WTC11 (cell line): ENCODE measurements around the gene PTPRN2. TPM values are rescaled to one million over a fixed set of nuclear protein-coding genes. Genes with fewer than 3 reads are reported as not detected.
"Not testable (repeated sequence)": the region's sequence is repeated elsewhere in the genome, so short reads cannot be mapped to it uniquely, and the experiment has no call there.

ENCODE experiments used
- ATAC-seq: fragments of 200-7000 bp; cut with Tn5 transposase; 2 replicates; pipeline ENCODE4 v1.10.0; 2021; ENCODE audit warnings: mild to moderate bottlenecking, moderate library complexity
- CTCF ChIA-PET: fragments of 300-600 bp; sonication (Branson Sonifier 250); formaldehyde crosslinking; loops from one replicate; lab custom pipeline; 2021; ENCODE audit warnings: antibody characterized with exemption; lab: Charles Lee
- POLR2A ChIA-PET: fragments of 350-600 bp; sonication (Branson Sonifier 250); formaldehyde crosslinking; loops from one replicate; lab custom pipeline; 2021; ENCODE audit warnings: antibody characterized with exemption; lab: Charles Lee
- DNase-seq: peaks from one replicate; pipeline ENCODE4 v3.0.0; 2021; ENCODE audit warnings: low spot score
- H3K27ac Mint-ChIP-seq: 2 replicates; pipeline ENCODE4 v1.8.0; 2021; ENCODE audit warnings: mixed read lengths
- H3K27me3 Mint-ChIP-seq: 2 replicates; pipeline ENCODE4 v1.8.0; 2021; ENCODE audit warnings: low read depth, mild to moderate bottlenecking, moderate library complexity, mixed read lengths
- H3K36me3 Mint-ChIP-seq: 2 replicates; pipeline ENCODE4 v1.8.0; 2021; ENCODE audit warnings: mixed read lengths
- H3K4me1 Mint-ChIP-seq: 2 replicates; pipeline ENCODE4 v1.8.0; 2022; ENCODE audit warnings: mixed read lengths
- H3K4me3 Mint-ChIP-seq: 2 replicates; pipeline ENCODE4 v1.8.0; 2021; ENCODE audit warnings: mild to moderate bottlenecking, moderate library complexity, mixed read lengths
- H3K9me3 Mint-ChIP-seq: 2 replicates; pipeline ENCODE4 v1.8.0; 2021; ENCODE audit warnings: mixed read lengths
- ARID4B ChIP-seq: sonication (generic); formaldehyde crosslinking; IDR thresholded peaks from 2 replicates; pipeline ENCODE4 v1.8.0; 2023; ENCODE audit warnings: missing genetic modification reagents, mild to moderate bottlenecking, borderline replicate concordance
- EMX1 ChIP-seq: fragments of 250-450 bp; sonication (Bioruptor Pico); IDR thresholded peaks from 2 replicates; pipeline ENCODE4 v1.8.0; 2021; ENCODE audit warnings: mild to moderate bottlenecking
- MXD4 ChIP-seq: fragments of 250-450 bp; sonication (Bioruptor Pico); IDR thresholded peaks from 2 replicates; pipeline ENCODE4 v1.8.0; 2021; ENCODE audit warnings: mild to moderate bottlenecking, moderate library complexity, borderline replicate concordance
- NFATC4 ChIP-seq: fragments of 250-450 bp; sonication (Bioruptor Pico); IDR thresholded peaks from 2 replicates; pipeline ENCODE4 v1.9.0; 2021; ENCODE audit warnings: mild to moderate bottlenecking
- NR2C2 ChIP-seq: sonication (generic); formaldehyde crosslinking; IDR thresholded peaks from 2 replicates; pipeline ENCODE4 v1.8.0; 2022; ENCODE audit warnings: mild to moderate bottlenecking, missing genetic modification reagents
- PREB ChIP-seq: sonication (generic); formaldehyde crosslinking; IDR thresholded peaks from 2 replicates; pipeline ENCODE4 v1.8.1; 2022; ENCODE audit warnings: mild to moderate bottlenecking, missing genetic modification reagents, moderate library complexity, borderline replicate concordance
- PRRX2 ChIP-seq: fragments of 250-450 bp; sonication (Bioruptor Pico); IDR thresholded peaks from 2 replicates; pipeline ENCODE4 v1.8.0; 2021; ENCODE audit warnings: mild to moderate bottlenecking
- RORB ChIP-seq: fragments of 250-450 bp; sonication (Bioruptor Pico); IDR thresholded peaks from 2 replicates; pipeline ENCODE4 v1.9.0; 2021; ENCODE audit warnings: mild to moderate bottlenecking
- TCF7 ChIP-seq: sonication (generic); formaldehyde crosslinking; IDR thresholded peaks from 2 replicates; pipeline ENCODE4 v1.8.0; 2022; ENCODE audit warnings: mild to moderate bottlenecking, low read depth, missing genetic modification reagents, moderate library complexity
- TEAD1 ChIP-seq: sonication (generic); formaldehyde crosslinking; IDR thresholded peaks from 2 replicates; pipeline ENCODE4 v1.8.0; 2022; ENCODE audit warnings: mild to moderate bottlenecking, missing genetic modification reagents
- ZBTB21 ChIP-seq: sonication (generic); formaldehyde crosslinking; IDR thresholded peaks from 2 replicates; pipeline ENCODE4 v1.8.1; 2023; ENCODE audit warnings: mild to moderate bottlenecking, missing genetic modification reagents, borderline replicate concordance
- ZNF121 ChIP-seq: sonication (generic); formaldehyde crosslinking; IDR thresholded peaks from 2 replicates; pipeline ENCODE4 v1.8.0; 2023; ENCODE audit warnings: missing genetic modification reagents
- ZNF416 ChIP-seq: fragments of 250-450 bp; sonication (Bioruptor Pico); IDR thresholded peaks from 2 replicates; pipeline ENCODE4 v1.9.0; 2021; ENCODE audit warnings: mild to moderate bottlenecking, inconsistent platforms
- ZNF423 ChIP-seq: fragments of 250-450 bp; sonication (Bioruptor Pico); IDR thresholded peaks from 2 replicates; pipeline ENCODE4 v2.1.2; 2022; ENCODE audit warnings: mild to moderate bottlenecking, moderate library complexity
- total RNA-seq: library from RNA; stranded (reverse); gene quantifications from 3 replicates; pipeline ENCODE4 v1.2.3, GENCODE V29; 2021
- TF ChIP-seq, protein P1 (sequence below): sonication (generic); formaldehyde crosslinking; IDR thresholded peaks from 2 replicates; pipeline ENCODE4 v1.8.1; 2023; ENCODE audit warnings: mild to moderate bottlenecking, missing genetic modification reagents
- TF ChIP-seq, protein P2 (sequence below): sonication (generic); formaldehyde crosslinking; IDR thresholded peaks from 2 replicates; pipeline ENCODE4 v1.8.1; 2022; ENCODE audit warnings: missing genetic modification reagents, borderline replicate concordance
- TF ChIP-seq, protein P3 (sequence below): sonication (generic); formaldehyde crosslinking; IDR thresholded peaks from 2 replicates; pipeline ENCODE4 v1.8.0; 2022; ENCODE audit warnings: mild to moderate bottlenecking, missing genetic modification reagents
- TF ChIP-seq, protein P4 (sequence below): sonication (generic); formaldehyde crosslinking; IDR thresholded peaks from 2 replicates; pipeline ENCODE4 v1.8.1; 2022; ENCODE audit warnings: mild to moderate bottlenecking, moderate library complexity, missing genetic modification reagents

PTPRN2 gene
- total RNA-seq, 1 experiment from 2014 or later = 4.7 TPM

DNA sequence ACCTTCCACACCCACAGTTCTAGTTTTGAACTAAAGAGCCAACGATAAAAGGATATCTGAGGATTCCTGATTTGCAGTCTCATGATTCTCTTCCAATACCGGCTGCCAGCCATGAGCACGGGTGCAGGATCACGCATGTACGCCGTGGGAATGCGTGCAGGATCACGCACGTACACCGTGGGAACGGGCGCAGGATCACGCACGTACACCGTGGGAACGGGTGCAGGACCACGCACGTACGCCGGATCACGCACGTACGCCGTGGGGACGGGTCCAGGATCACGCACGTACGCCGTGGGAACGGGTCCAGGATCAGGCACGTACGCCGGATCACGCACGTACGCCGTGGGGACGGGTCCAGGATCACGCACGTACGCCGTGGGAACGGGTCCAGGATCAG, 677.6 kb downstream of the PTPRN2 start:
- CTCF ChIA-PET, H3K4me1 Mint-ChIP-seq, H3K4me3 Mint-ChIP-seq, H3K27ac Mint-ChIP-seq, DNase-seq, H3K27me3 Mint-ChIP-seq, ATAC-seq, POLR2A ChIA-PET: not testable (repeated sequence)
- H3K36me3 Mint-ChIP-seq = peaks cover 28% of the 10 kb centered on the region
- H3K9me3 Mint-ChIP-seq = peaks cover 52% of the 10 kb centered on the region

- DNase-seq = no peak
- Mint-ChIP-seq H3K4me1 (peaks cover 8% of the 10 kb centered on the region), H3K9me3 (peaks cover 48% of the 10 kb centered on the region), H3K4me3 (no peak overlapping the region), H3K36me3 (peaks cover 27% of the 10 kb centered on the region), H3K27me3 (peaks cover 3% of the 10 kb centered on the region; the same call in 1 of the 2 replicates), H3K27ac (no peak overlapping the region)
- ATAC-seq = no peak
- CTCF ChIA-PET = no interaction called here
- POLR2A ChIA-PET = no interaction called here
- no peak for TF ChIP-seq RORB (CRISPR knock-in tag)
- no peak for TF ChIP-seq PREB (CRISPR knock-in tag)
- no peak for TF ChIP-seq ZNF121 (CRISPR knock-in tag)
- TF ChIP-seq, protein P1, sequence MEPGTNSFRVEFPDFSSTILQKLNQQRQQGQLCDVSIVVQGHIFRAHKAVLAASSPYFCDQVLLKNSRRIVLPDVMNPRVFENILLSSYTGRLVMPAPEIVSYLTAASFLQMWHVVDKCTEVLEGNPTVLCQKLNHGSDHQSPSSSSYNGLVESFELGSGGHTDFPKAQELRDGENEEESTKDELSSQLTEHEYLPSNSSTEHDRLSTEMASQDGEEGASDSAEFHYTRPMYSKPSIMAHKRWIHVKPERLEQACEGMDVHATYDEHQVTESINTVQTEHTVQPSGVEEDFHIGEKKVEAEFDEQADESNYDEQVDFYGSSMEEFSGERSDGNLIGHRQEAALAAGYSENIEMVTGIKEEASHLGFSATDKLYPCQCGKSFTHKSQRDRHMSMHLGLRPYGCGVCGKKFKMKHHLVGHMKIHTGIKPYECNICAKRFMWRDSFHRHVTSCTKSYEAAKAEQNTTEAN = no peak
- no peak for TF ChIP-seq NFATC4 (CRISPR knock-in tag)
- TF ChIP-seq EMX1 (CRISPR knock-in tag) = no peak
- no peak for TF ChIP-seq ZNF423 (CRISPR knock-in tag)
- TF ChIP-seq NR2C2 (CRISPR knock-in tag) = no peak
- TF ChIP-seq, protein P2, sequence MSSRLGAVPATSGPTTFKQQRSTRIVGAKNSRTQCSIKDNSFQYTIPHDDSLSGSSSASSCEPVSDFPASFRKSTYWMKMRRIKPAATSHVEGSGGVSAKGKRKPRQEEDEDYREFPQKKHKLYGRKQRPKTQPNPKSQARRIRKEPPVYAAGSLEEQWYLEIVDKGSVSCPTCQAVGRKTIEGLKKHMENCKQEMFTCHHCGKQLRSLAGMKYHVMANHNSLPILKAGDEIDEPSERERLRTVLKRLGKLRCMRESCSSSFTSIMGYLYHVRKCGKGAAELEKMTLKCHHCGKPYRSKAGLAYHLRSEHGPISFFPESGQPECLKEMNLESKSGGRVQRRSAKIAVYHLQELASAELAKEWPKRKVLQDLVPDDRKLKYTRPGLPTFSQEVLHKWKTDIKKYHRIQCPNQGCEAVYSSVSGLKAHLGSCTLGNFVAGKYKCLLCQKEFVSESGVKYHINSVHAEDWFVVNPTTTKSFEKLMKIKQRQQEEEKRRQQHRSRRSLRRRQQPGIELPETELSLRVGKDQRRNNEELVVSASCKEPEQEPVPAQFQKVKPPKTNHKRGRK = no peak
- no peak for TF ChIP-seq TEAD1 (CRISPR knock-in tag)
- TF ChIP-seq, protein P3, sequence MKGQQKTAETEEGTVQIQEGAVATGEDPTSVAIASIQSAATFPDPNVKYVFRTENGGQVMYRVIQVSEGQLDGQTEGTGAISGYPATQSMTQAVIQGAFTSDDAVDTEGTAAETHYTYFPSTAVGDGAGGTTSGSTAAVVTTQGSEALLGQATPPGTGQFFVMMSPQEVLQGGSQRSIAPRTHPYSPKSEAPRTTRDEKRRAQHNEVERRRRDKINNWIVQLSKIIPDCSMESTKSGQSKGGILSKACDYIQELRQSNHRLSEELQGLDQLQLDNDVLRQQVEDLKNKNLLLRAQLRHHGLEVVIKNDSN (CRISPR knock-in tag) = no peak
- no peak for TF ChIP-seq ZBTB21 (CRISPR knock-in tag)
- TF ChIP-seq TCF7 (CRISPR knock-in tag) = no peak
- TF ChIP-seq, protein P4, sequence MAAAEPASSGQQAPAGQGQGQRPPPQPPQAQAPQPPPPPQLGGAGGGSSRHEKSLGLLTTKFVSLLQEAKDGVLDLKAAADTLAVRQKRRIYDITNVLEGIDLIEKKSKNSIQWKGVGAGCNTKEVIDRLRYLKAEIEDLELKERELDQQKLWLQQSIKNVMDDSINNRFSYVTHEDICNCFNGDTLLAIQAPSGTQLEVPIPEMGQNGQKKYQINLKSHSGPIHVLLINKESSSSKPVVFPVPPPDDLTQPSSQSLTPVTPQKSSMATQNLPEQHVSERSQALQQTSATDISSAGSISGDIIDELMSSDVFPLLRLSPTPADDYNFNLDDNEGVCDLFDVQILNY (CRISPR knock-in tag) = no peak
- no peak for TF ChIP-seq ZNF416 (CRISPR knock-in tag)
- TF ChIP-seq MXD4 (CRISPR knock-in tag) = no peak
- no peak for TF ChIP-seq PRRX2 (CRISPR knock-in tag)
- no peak for TF ChIP-seq ARID4B (CRISPR knock-in tag)
These were observed 678.3 kb downstream of the PTPRN2 start for GRCh38 chr7:157909370-157909769.
